Measurements from ENCODE around the gene PAQR9. TPM values are rescaled to one million over a fixed set of nuclear protein-coding genes. Genes with fewer than 3 reads are reported as not detected.

The PAQR9 gene
- total and polyA plus RNA-seq, 9 of the 15 experiments (the other 6 are each of a cell fraction or from before 2014, with no cell fraction given): 0.04 to 0.58 (median 0.22) TPM

- TF ChIP-seq, protein P1, sequence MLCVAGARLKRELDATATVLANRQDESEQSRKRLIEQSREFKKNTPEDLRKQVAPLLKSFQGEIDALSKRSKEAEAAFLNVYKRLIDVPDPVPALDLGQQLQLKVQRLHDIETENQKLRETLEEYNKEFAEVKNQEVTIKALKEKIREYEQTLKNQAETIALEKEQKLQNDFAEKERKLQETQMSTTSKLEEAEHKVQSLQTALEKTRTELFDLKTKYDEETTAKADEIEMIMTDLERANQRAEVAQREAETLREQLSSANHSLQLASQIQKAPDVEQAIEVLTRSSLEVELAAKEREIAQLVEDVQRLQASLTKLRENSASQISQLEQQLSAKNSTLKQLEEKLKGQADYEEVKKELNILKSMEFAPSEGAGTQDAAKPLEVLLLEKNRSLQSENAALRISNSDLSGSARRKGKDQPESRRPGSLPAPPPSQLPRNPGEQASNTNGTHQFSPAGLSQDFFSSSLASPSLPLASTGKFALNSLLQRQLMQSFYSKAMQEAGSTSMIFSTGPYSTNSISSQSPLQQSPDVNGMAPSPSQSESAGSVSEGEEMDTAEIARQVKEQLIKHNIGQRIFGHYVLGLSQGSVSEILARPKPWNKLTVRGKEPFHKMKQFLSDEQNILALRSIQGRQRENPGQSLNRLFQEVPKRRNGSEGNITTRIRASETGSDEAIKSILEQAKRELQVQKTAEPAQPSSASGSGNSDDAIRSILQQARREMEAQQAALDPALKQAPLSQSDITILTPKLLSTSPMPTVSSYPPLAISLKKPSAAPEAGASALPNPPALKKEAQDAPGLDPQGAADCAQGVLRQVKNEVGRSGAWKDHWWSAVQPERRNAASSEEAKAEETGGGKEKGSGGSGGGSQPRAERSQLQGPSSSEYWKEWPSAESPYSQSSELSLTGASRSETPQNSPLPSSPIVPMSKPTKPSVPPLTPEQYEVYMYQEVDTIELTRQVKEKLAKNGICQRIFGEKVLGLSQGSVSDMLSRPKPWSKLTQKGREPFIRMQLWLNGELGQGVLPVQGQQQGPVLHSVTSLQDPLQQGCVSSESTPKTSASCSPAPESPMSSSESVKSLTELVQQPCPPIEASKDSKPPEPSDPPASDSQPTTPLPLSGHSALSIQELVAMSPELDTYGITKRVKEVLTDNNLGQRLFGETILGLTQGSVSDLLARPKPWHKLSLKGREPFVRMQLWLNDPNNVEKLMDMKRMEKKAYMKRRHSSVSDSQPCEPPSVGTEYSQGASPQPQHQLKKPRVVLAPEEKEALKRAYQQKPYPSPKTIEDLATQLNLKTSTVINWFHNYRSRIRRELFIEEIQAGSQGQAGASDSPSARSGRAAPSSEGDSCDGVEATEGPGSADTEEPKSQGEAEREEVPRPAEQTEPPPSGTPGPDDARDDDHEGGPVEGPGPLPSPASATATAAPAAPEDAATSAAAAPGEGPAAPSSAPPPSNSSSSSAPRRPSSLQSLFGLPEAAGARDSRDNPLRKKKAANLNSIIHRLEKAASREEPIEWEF (CRISPR knock-in tag; IDR thresholded peaks at IDR 0.05): 0 out of 2 replicates have a peak, but pooled peaks have one; percentile 2
- TF ChIP-seq ZNF12 (CRISPR knock-in tag; IDR thresholded peaks at IDR 0.05) (no peak; the same call in 1 of the 2 replicates), ZNF76 (CRISPR knock-in tag; IDR thresholded peaks at IDR 0.05; ENCODE audit: borderline replicate concordance) (no peak), GATA2 (CRISPR knock-in tag; IDR thresholded peaks at IDR 0.05) (peak; percentile 29; the same call in 1 of the 2 replicates), PYGO2 (tag; IDR thresholded peaks at IDR 0.05) (no peak), ZNF778 (CRISPR knock-in tag; IDR thresholded peaks at IDR 0.05) (no peak), ZNF408 (CRISPR knock-in tag; IDR thresholded peaks at IDR 0.05; ENCODE audit: low read depth) (no peak), YBX1 (IDR thresholded peaks at IDR 0.05) (no peak), ZNF277 (CRISPR knock-in tag; IDR thresholded peaks at IDR 0.05; ENCODE audit: borderline replicate concordance) (no peak), MYC (IDR thresholded peaks at IDR 0.05; ENCODE audit: low read depth, low read length) (peak; percentile 91), MYC (CRISPR knock-in tag; IDR thresholded peaks at IDR 0.05; ENCODE audit: borderline replicate concordance, low read depth) (no peak; the same call in 1 of the 2 replicates), POLR2H (tag; IDR thresholded peaks at IDR 0.05; ENCODE audit: low read depth) (peak; percentile 59; the same call in 1 of the 2 replicates), ZNF184 (CRISPR knock-in tag; IDR thresholded peaks at IDR 0.05) (no peak), HBP1 (CRISPR knock-in tag; IDR thresholded peaks at IDR 0.05) (no peak)
Observed at GRCh38 chr3:143001369-143002082, 38.1 kb upstream of the PAQR9 start, which contains the start of gene U2SURP (continued).

All from K562 (cell line).